Liver (tissue), 9 donors: ENCODE results near the gene ARHGEF26. TPM values are rescaled to one million over a fixed set of nuclear protein-coding genes. Genes with fewer than 3 reads are reported as not detected.

Source experiments
- DNase-seq: peaks from one replicate; pipeline ENCODE4 v3.0.0-alpha.2; 2017; ENCODE audit warnings: low spot score
- H3K27ac ChIP-seq, 2 donors: one replicate each; pipeline ENCODE4 v1.7.0; 2013; ENCODE audit warnings: inconsistent platforms in 2 of 2, low read length in 2 of 2, control low read depth in 1 of 2, low read depth in 1 of 2, mild to moderate bottlenecking in 1 of 2
- H3K27me3 ChIP-seq, 4 donors: one replicate each; pipeline versions ENCODE4 v1.6.1 to v1.7.0; 2013; ENCODE audit warnings: low read length in 3 of 4, inconsistent platforms in 1 of 4, mild to moderate bottlenecking in 1 of 4, moderate library complexity in 1 of 4; ENCODE audit not compliant: control insufficient read depth in 4 of 4, insufficient read depth in 4 of 4
- H3K36me3 ChIP-seq, 4 donors: one replicate each; pipeline versions ENCODE4 v1.6.1 to v1.7.0; 2013; ENCODE audit warnings: low read length in 3 of 4, mild to moderate bottlenecking in 3 of 4, low read depth in 1 of 4, moderate library complexity in 1 of 4; ENCODE audit not compliant: control insufficient read depth in 4 of 4, insufficient read depth in 3 of 4
- H3K4me1 ChIP-seq, 4 donors: one replicate each; pipeline versions ENCODE4 v1.6.1 to v1.7.0; 2013; ENCODE audit warnings: low read length in 3 of 4, mild to moderate bottlenecking in 3 of 4, moderate library complexity in 1 of 4; ENCODE audit not compliant: control insufficient read depth in 4 of 4, insufficient read depth in 4 of 4
- H3K4me3 ChIP-seq, 3 donors: one replicate each; pipeline versions ENCODE4 v1.6.1 to v1.7.0; 2013; ENCODE audit warnings: low read length in 3 of 3, control low read depth in 1 of 3, low read depth in 1 of 3, mild to moderate bottlenecking in 1 of 3
- H3K9ac ChIP-seq, 2 donors: one replicate each; pipeline ENCODE4 v1.7.0; 2013; ENCODE audit warnings: low read length in 2 of 2, mild to moderate bottlenecking in 2 of 2, moderate library complexity in 2 of 2, control low read depth in 1 of 2, low read depth in 1 of 2
- H3K9me3 ChIP-seq, 4 donors: one replicate each; pipeline versions ENCODE4 v1.6.1 to v1.7.0; 2013; ENCODE audit warnings: low read length in 3 of 4; ENCODE audit not compliant: control insufficient read depth in 4 of 4
- EGR1 ChIP-seq, 2 donors: IDR thresholded peaks; 2 replicates each; pipeline ENCODE4 v1.6.1; 2016 to 2018; ENCODE audit warnings: antibody characterized with exemption in 2 of 2, low read depth in 2 of 2
- FOXA1 ChIP-seq: IDR thresholded peaks from 2 replicates; pipeline ENCODE4 v1.6.1; 2016; ENCODE audit warnings: antibody characterized with exemption
- FOXA2 ChIP-seq: IDR thresholded peaks from 2 replicates; pipeline ENCODE4 v1.6.1; 2016; ENCODE audit warnings: antibody characterized with exemption
- GABPA ChIP-seq, 2 donors: IDR thresholded peaks in 1 of 2; conservative IDR thresholded peaks in 1 of 2; 2 replicates each; pipeline ENCODE4 v1.6.1; 2016; ENCODE audit warnings: antibody characterized with exemption in 2 of 2, mild to moderate bottlenecking in 1 of 2, moderate library complexity in 1 of 2
- HNF4A ChIP-seq, 2 donors: conservative IDR thresholded peaks; 2 replicates each; pipeline ENCODE4 v1.6.1; 2016; ENCODE audit warnings: antibody characterized with exemption in 2 of 2, mild to moderate bottlenecking in 2 of 2
- HNF4G ChIP-seq: IDR thresholded peaks from 2 replicates; pipeline ENCODE4 v1.6.1; 2016; ENCODE audit warnings: antibody characterized with exemption
- JUND ChIP-seq, 2 donors: IDR thresholded peaks; 2 replicates each; pipeline ENCODE4 v1.6.1; 2016; ENCODE audit warnings: antibody characterized with exemption in 2 of 2
- NR2F2 ChIP-seq: IDR thresholded peaks from 2 replicates; pipeline ENCODE4 v1.6.1; 2016; ENCODE audit warnings: antibody characterized with exemption
- RAD21 ChIP-seq, 2 donors: IDR thresholded peaks; 2 replicates each; pipeline ENCODE4 v1.6.1; 2016; ENCODE audit warnings: antibody characterized with exemption in 2 of 2, mild to moderate bottlenecking in 2 of 2
- RXRA ChIP-seq, 2 donors: IDR thresholded peaks; 2 replicates each; pipeline ENCODE4 v1.6.1; 2017 to 2018; ENCODE audit warnings: antibody characterized with exemption in 2 of 2, mild to moderate bottlenecking in 1 of 2
- SP1 ChIP-seq: IDR thresholded peaks from 2 replicates; pipeline ENCODE4 v1.6.1; 2018; ENCODE audit warnings: antibody characterized with exemption, mild to moderate bottlenecking
- TAF1 ChIP-seq: conservative IDR thresholded peaks from 2 replicates; pipeline ENCODE4 v1.6.1; 2016; ENCODE audit warnings: antibody characterized with exemption, mild to moderate bottlenecking
- YY1 ChIP-seq: IDR thresholded peaks from 2 replicates; pipeline ENCODE4 v1.6.1; 2016; ENCODE audit warnings: antibody characterized with exemption, mild to moderate bottlenecking
- WGBS: extraction: QIAGEN DNeasy Blood & Tissue Kit; methylation state at CpG from one replicate; pipeline ENCODE4 v1.1.7; 2013; 5-methylcytosine and 5-hydroxymethylcytosine counted together
- polyA plus RNA-seq, 2 donors: library from polyadenylated mRNA; stranded (reverse) in 1 of 2; unstranded in 1 of 2; fragments of 200-250 nt in 1 of 2; fragments of >200 nt in 1 of 2; fragmentation: Nextera tagmentation in 1 of 2; extraction: Ambion mirVana in 1 of 2; gene quantifications; one replicate each; pipeline versions ENCODE4 v1.2.1 to v1.2.3, GENCODE V29; 2013 to 2015
- total RNA-seq, 2 donors: library from RNA; depleted of rRNA; stranded (reverse); fragments of >200 nt; gene quantifications; one replicate each; pipeline ENCODE4 v1.2.3, GENCODE V29; 2014
- TF ChIP-seq, protein P1 (sequence below): IDR thresholded peaks from 2 replicates; pipeline ENCODE4 v1.6.1; 2016; ENCODE audit warnings: antibody characterized with exemption
- TF ChIP-seq, protein P2 (sequence below): IDR thresholded peaks from 2 replicates; pipeline ENCODE4 v1.6.1; 2016; ENCODE audit warnings: antibody characterized with exemption
- TF ChIP-seq, protein P3 (sequence below): IDR thresholded peaks from 2 replicates; pipeline ENCODE4 v1.6.1; 2016; ENCODE audit warnings: antibody characterized with exemption
- TF ChIP-seq, protein P4 (sequence below): IDR thresholded peaks from 2 replicates; pipeline ENCODE4 v1.6.1; 2016; ENCODE audit warnings: antibody characterized with exemption, mild to moderate bottlenecking
- TF ChIP-seq, protein P5 (sequence below): fragments of 150-350 bp; IDR thresholded peaks from 2 replicates; pipeline ENCODE4 v1.5.1; 2017; ENCODE audit warnings: improper control_type of control experiment, low read depth, low read length; ENCODE audit not compliant: missing input control
- donor health status: healthy.
- donor health status: healthy.
- donor health status: healthy.
- donor health status: healthy.
- donor health status: healthy.

ARHGEF26 gene
- total and polyA plus RNA-seq, 4 donors: 1.4 to 27.9 (median 18.7) TPM

DNA sequence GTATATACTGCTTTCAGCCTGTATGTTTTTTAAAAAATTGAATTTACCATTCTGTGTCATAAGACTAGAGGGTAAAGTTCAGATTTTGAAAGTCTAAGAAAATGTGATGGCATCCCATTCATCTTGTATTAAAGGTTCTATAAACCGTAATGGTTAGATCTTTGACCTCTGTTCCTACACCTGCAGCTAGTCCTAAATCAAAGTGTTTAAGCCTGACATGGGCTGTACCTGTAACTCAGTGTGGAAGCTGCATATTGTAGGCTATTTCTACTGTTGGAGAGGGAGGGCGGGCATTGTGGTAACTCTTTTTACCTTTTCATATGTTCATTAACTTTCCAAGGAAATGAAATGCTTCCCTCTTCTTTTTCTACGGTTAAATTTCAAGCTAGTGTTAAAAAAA is 53.9 kb downstream of the ARHGEF26 start:
- WGBS: 76% methylated on average over 3 of the region's 3 CpGs
- H3K9me3 ChIP-seq: no peaks in the 10 kb centered on the region
- peaks cover 0 to 4% (median 1%) of the 10 kb centered on the region in 4 donors for H3K4me1 ChIP-seq
- no peak overlapping the region for H3K27ac ChIP-seq
- H3K4me3 ChIP-seq: no peak overlapping the region
- TF ChIP-seq SP1: no peak
- TF ChIP-seq, protein P1, sequence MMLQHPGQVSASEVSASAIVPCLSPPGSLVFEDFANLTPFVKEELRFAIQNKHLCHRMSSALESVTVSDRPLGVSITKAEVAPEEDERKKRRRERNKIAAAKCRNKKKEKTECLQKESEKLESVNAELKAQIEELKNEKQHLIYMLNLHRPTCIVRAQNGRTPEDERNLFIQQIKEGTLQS: no peak
- TF ChIP-seq, protein P2, sequence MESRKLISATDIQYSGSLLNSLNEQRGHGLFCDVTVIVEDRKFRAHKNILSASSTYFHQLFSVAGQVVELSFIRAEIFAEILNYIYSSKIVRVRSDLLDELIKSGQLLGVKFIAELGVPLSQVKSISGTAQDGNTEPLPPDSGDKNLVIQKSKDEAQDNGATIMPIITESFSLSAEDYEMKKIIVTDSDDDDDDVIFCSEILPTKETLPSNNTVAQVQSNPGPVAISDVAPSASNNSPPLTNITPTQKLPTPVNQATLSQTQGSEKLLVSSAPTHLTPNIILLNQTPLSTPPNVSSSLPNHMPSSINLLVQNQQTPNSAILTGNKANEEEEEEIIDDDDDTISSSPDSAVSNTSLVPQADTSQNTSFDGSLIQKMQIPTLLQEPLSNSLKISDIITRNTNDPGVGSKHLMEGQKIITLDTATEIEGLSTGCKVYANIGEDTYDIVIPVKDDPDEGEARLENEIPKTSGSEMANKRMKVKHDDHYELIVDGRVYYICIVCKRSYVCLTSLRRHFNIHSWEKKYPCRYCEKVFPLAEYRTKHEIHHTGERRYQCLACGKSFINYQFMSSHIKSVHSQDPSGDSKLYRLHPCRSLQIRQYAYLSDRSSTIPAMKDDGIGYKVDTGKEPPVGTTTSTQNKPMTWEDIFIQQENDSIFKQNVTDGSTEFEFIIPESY: no peak
- TF ChIP-seq HNF4A (conservative IDR thresholded peaks at IDR 0.05): no peak
- no peak for TF ChIP-seq YY1
- no peak for TF ChIP-seq GABPA (IDR thresholded peaks at IDR 0.05 in 1 of 2, conservative IDR thresholded peaks at IDR 0.05 in 1 of 2)
- no peak for TF ChIP-seq JUND (IDR thresholded peaks at IDR 0.05)
- TF ChIP-seq NR2F2: no peak
- TF ChIP-seq HNF4G: no peak
- no peak for TF ChIP-seq RXRA (IDR thresholded peaks at IDR 0.05)
- TF ChIP-seq FOXA2: no peak
- no peak for TF ChIP-seq FOXA1
- no peak for TF ChIP-seq RAD21 (IDR thresholded peaks at IDR 0.05)
- TF ChIP-seq, protein P3, sequence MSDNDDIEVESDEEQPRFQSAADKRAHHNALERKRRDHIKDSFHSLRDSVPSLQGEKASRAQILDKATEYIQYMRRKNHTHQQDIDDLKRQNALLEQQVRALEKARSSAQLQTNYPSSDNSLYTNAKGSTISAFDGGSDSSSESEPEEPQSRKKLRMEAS: no peak
- TF ChIP-seq, protein P4, sequence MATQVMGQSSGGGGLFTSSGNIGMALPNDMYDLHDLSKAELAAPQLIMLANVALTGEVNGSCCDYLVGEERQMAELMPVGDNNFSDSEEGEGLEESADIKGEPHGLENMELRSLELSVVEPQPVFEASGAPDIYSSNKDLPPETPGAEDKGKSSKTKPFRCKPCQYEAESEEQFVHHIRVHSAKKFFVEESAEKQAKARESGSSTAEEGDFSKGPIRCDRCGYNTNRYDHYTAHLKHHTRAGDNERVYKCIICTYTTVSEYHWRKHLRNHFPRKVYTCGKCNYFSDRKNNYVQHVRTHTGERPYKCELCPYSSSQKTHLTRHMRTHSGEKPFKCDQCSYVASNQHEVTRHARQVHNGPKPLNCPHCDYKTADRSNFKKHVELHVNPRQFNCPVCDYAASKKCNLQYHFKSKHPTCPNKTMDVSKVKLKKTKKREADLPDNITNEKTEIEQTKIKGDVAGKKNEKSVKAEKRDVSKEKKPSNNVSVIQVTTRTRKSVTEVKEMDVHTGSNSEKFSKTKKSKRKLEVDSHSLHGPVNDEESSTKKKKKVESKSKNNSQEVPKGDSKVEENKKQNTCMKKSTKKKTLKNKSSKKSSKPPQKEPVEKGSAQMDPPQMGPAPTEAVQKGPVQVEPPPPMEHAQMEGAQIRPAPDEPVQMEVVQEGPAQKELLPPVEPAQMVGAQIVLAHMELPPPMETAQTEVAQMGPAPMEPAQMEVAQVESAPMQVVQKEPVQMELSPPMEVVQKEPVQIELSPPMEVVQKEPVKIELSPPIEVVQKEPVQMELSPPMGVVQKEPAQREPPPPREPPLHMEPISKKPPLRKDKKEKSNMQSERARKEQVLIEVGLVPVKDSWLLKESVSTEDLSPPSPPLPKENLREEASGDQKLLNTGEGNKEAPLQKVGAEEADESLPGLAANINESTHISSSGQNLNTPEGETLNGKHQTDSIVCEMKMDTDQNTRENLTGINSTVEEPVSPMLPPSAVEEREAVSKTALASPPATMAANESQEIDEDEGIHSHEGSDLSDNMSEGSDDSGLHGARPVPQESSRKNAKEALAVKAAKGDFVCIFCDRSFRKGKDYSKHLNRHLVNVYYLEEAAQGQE: no peak
- TF ChIP-seq, protein P5, sequence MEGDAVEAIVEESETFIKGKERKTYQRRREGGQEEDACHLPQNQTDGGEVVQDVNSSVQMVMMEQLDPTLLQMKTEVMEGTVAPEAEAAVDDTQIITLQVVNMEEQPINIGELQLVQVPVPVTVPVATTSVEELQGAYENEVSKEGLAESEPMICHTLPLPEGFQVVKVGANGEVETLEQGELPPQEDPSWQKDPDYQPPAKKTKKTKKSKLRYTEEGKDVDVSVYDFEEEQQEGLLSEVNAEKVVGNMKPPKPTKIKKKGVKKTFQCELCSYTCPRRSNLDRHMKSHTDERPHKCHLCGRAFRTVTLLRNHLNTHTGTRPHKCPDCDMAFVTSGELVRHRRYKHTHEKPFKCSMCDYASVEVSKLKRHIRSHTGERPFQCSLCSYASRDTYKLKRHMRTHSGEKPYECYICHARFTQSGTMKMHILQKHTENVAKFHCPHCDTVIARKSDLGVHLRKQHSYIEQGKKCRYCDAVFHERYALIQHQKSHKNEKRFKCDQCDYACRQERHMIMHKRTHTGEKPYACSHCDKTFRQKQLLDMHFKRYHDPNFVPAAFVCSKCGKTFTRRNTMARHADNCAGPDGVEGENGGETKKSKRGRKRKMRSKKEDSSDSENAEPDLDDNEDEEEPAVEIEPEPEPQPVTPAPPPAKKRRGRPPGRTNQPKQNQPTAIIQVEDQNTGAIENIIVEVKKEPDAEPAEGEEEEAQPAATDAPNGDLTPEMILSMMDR: no peak
- H3K36me3 ChIP-seq: no peaks in the 10 kb centered on the region
- H3K27me3 ChIP-seq: no peaks in the 10 kb centered on the region
- DNase-seq: no peak
- H3K9ac ChIP-seq: no peak overlapping the region

DNA sequence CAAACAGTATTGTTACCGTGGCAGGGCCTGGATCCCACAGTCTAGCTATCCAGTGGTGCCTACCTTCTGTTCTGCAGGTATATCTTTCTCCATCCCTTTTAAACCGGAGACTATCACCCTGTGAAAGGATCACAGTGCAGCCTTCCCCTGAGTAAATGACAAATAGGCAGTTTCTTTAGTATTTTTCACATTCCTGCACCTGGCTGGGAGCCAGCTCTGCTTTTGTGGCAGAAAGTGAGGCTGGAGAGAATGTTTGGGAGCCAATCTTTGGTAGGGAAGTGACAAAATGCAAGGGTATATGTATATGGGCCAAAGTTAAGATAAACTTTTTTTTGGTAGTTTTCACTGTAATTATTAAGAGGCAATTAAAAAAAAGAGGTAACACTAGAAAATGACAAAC is 54.8 kb downstream of the ARHGEF26 start:
- 89% methylated on average over 2 of the region's 2 CpGs for WGBS
- Histone ChIP-seq H3K27ac (no peak overlapping the region), H3K9ac (no peak overlapping the region), H3K9me3 (no peaks in the 10 kb centered on the region), H3K27me3 (no peaks in the 10 kb centered on the region), H3K36me3 (no peaks in the 10 kb centered on the region), H3K4me1 (peaks cover 0 to 4% (median under 1%) of the 10 kb centered on the region in 4 donors), H3K4me3 (no peak overlapping the region)
- no peak for DNase-seq
- TF ChIP-seq JUND (IDR thresholded peaks at IDR 0.05) (no peak), YY1 (no peak), HNF4G (no peak), HNF4A (conservative IDR thresholded peaks at IDR 0.05) (no peak), RXRA (IDR thresholded peaks at IDR 0.05) (no peak), SP1 (no peak), TAF1 (no peak), EGR1 (IDR thresholded peaks at IDR 0.05; ENCODE audit: low read depth in 2 of 2) (no peak), FOXA1 (no peak), RAD21 (IDR thresholded peaks at IDR 0.05) (no peak), GABPA (IDR thresholded peaks at IDR 0.05 in 1 of 2, conservative IDR thresholded peaks at IDR 0.05 in 1 of 2) (no peak), FOXA2 (no peak), NR2F2 (no peak)
- TF ChIP-seq, protein P5: no peak
- TF ChIP-seq, protein P3: no peak
- TF ChIP-seq, protein P1: no peak
- TF ChIP-seq, protein P2: no peak
